ENCODE results near the gene VENTX. TPM values are rescaled to one million over a fixed set of nuclear protein-coding genes. Genes with fewer than 3 reads are reported as not detected.

Gene VENTX
- total and polyA plus RNA-seq, 5 experiments from 2014 or later: not detected

DNA sequence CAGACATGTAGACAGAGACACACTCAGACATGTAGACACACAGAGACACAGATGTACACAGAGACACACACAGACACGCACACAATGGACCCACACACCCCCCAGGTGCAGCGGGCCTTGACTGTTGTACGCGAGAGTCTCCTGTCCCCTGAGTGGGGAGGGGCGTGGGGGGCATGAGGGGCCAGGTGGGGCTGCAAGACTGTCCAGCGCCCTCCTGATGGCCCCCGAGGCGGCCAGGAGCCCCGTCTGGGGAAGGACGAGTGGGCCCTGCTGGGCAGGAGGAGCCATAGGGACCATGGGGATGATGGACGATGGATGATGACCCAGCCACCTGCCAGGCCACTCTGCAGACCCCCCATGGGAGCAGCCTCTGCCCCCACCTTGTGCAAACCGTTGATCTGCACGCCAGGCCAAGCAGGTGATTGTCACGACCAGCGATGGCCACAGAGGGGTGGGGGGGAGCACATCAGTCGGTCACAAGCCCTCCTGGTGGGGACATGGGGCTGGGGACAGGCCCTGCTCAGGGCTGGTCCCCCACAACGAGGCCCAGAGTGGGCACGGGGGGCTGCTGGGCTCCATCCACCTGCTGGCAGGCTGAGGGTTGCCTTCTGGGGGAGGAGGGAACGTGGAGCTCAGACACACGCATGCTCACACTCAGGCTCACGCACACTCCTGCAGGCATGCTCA lies 11.6 kb downstream of the VENTX start:
- Mint-ChIP-seq H3K9me3 (no peaks in the 10 kb centered on the region), H3K4me3 (no peak overlapping the region), H3K4me1 (peaks cover 0 to 8% (median 1%) of the 10 kb centered on the region in 4 donors), H3K36me3 (no peaks in the 10 kb centered on the region), H3K27ac (no peak overlapping the region), H3K27me3 (peaks cover 0 to 16% (median 7%) of the 10 kb centered on the region in 5 donors)
- no peak for ATAC-seq
- DNase-seq: no peak
- POLR2A ChIA-PET: no interaction called here

DNA sequence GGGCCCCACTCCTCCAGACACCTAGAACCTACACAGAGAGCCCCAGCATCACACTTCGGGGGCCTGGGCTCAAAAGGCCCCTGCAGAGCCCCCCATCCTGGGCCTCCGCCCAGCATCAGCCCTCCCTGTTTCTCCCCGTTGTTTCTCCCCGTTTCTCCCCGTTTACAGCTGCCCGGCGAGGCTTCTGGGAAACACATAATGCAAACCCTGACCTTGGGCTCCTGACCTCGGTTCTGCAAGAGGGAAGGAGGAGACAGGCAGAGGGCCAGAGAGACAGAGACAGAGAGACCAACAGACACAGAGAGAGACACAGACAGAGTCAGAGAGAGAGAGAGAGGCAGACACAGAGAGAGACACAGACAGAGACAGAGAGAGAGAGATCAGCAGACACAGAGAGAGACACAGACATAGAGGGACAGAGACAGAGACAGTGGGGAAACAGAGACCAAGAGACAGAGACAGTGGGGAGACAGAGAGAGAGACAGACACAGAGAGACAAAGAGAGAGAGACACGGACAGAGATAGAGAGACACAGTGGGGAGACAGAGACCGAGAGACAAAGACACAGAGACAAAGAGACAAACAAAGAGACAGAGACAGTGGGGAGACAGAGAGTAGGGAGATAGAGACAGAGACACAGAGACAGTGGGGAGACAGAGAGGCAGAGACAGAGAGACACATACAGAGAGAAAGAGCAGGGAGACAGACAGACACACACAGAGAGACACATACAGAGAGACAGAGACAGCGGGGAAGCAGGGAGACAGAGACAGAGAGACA lies 12.5 kb downstream of the VENTX start:
- Mint-ChIP-seq H3K4me3 (no peak overlapping the region), H3K9me3 (no peaks in the 10 kb centered on the region), H3K4me1 (peaks cover 0 to 8% (median 3%) of the 10 kb centered on the region in 4 donors), H3K27ac (peak overlapping the region in 7 of 10 donors; percentile 0 to 96 (median 22)), H3K36me3 (no peaks in the 10 kb centered on the region), H3K27me3 (peaks cover 0 to 14% (median 8%) of the 10 kb centered on the region in 5 donors)
- ATAC-seq: no peak
- no peak for DNase-seq
- POLR2A ChIA-PET: no interaction called here

DNA sequence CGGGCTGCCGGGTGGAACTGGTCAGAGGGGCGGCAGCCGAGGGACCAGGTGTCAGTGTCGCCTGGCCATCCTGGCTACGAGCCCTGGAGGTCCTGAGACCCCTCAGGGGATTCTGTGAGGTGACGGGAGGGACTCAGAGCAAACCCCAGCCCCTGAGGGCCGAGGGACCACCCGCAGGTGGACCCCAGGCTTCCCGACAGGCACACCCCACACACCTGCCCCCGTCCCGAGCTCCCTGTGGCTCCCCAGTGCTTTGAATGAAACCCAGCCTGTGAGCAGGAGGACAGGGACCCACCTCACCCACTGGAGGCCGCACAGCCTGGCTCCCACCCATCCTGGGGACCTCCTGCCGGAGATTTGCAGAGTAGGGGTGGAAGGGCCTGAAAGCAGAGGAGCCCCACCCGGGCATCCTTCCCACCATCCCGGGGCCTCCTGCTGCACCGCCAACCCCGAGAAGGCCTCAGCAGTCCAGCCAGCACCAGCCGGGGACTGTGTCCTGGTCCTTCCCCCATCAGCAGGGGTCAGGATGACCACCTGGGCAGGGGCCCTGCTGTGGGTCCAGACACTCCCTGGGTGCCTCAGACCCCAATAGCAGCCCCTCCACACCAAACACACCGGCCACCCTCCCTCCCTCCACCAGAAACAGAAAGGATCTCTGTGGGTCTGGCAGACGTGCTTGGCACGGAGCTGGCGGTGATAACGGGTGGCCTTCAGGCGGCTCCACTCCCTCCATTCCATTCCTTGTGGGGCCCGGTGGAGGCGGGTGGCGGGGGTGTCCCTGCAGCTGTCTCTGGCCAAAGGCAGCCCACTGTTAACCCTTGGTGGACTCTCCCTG lies 13.9 kb downstream of the VENTX start:
- peak overlapping the region in 1 of 10 donors; percentile 62 for H3K27ac Mint-ChIP-seq
- no peak for DNase-seq
- H3K4me3 Mint-ChIP-seq: no peak overlapping the region
- POLR2A ChIA-PET: no interaction called here
- H3K9me3 Mint-ChIP-seq: no peaks in the 10 kb centered on the region
- ATAC-seq: no peak
- peaks cover 0 to 14% (median 3%) of the 10 kb centered on the region in 5 donors for H3K27me3 Mint-ChIP-seq
- no peaks in the 10 kb centered on the region for H3K36me3 Mint-ChIP-seq
- H3K4me1 Mint-ChIP-seq: peaks cover 0 to 8% (median 3%) of the 10 kb centered on the region in 4 donors

DNA sequence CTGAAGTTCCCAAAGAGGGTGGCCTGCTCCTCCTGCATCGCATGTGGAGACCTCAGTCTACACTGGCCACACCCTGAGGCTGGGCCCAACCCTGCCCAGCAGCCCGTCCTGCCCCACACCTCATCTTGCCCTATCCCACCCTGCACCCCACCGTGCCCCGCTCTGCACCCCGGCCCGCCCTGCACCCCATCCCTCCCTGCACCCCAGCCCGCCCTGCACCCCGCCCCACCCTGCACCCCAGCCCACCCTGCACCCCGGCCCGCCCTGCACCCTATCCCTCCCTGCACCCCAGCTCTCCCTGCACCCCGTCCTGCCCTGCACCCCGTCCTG lies 14.5 kb downstream of the VENTX start:
- POLR2A ChIA-PET: no interaction called here

DNA sequence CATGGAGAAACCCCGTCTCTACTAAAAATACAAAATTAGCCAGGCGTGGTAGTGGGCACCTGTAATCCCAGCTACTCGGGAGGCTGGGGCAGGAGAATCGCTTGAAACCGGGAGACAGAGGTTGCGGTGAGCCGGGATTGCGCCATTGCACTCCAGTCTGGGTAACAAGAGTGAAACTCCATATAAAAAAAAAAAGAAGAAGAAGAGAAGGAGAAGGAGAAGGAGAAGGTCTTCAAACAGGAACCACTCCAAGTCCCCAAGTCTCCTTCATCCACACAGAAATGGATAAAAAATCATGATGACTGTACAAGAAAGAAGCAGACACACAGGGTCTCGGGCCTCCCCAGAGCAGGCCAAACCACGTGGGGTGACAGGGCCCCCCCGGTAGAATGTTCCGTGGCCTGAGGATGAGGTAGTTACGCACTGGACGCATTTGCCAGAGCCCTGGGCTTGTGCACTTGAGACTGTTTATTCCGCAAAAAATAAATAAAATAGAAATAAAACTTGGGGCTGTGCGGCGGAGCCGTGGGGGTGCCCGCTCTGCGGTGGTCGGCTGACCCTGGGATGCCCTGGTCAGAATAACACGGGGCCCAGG lies 15.8 kb downstream of the VENTX start:
- ATAC-seq (no peak), DNase-seq (no peak)
- H3K9me3 Mint-ChIP-seq: no peaks in the 10 kb centered on the region
- peak overlapping the region in 1 of 10 donors; percentile 32 for H3K27ac Mint-ChIP-seq
- POLR2A ChIA-PET: no interaction called here
- H3K4me3 Mint-ChIP-seq: no peak overlapping the region
- H3K36me3 Mint-ChIP-seq: no peaks in the 10 kb centered on the region
- peaks cover 0 to 9% (median 3%) of the 10 kb centered on the region in 5 donors for H3K27me3 Mint-ChIP-seq
- H3K4me1 Mint-ChIP-seq: peaks cover 8 to 19% (median 15%) of the 10 kb centered on the region in 4 donors

More for the DNA sequence above, 14.5 kb downstream of the VENTX start:
- Mint-ChIP-seq H3K9me3 (no peaks in the 10 kb centered on the region), H3K27ac (no peak overlapping the region), H3K4me1 (peaks cover 0 to 8% (median 6%) of the 10 kb centered on the region in 4 donors), H3K27me3 (peaks cover 0 to 12% (median 3%) of the 10 kb centered on the region in 5 donors), H3K4me3 (no peak overlapping the region), H3K36me3 (no peaks in the 10 kb centered on the region)
- DNase-seq (no peak), ATAC-seq (no peak)

DNA sequence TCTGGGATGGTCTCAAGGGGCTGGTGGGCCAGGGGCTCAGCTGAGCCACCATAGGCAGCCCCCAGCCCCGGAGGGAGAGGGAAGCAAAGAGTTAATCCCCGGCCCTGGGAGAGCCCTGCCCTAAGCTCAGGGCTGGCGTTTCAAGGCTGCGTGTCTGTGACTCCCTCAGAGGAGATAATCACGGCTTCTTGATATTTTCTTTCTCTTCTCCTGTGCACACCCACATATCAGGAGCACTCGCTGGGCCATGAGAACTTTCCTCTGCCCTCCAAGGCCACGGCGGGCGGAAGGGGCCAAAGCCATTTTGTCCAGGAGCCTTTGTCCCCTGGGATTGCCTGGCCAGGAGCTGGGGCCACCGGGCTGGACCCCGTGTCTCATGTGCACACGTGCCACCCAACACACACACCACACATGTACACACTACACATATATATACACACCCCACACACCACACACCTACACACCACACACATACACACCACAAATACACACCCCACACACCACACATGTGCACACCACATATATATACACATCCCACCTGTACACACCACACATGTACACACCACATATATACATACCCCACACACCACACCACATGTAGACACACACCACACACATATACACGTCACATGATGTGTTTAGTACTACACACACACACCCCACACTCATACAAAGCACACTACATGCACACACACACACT lies 16.9 kb downstream of the VENTX start:
- ATAC-seq (no peak), DNase-seq (no peak)
- H3K27me3 Mint-ChIP-seq: peaks cover 0 to 9% (median 3%) of the 10 kb centered on the region in 5 donors
- H3K27ac Mint-ChIP-seq: peak overlapping the region in 7 of 10 donors; percentile 3 to 71 (median 50)
- H3K36me3 Mint-ChIP-seq: no peaks in the 10 kb centered on the region
- H3K4me3 Mint-ChIP-seq: no peak overlapping the region
- POLR2A ChIA-PET: no interaction called here
- H3K9me3 Mint-ChIP-seq: no peaks in the 10 kb centered on the region
- H3K4me1 Mint-ChIP-seq: peaks cover 12 to 27% (median 23%) of the 10 kb centered on the region in 4 donors

DNA sequence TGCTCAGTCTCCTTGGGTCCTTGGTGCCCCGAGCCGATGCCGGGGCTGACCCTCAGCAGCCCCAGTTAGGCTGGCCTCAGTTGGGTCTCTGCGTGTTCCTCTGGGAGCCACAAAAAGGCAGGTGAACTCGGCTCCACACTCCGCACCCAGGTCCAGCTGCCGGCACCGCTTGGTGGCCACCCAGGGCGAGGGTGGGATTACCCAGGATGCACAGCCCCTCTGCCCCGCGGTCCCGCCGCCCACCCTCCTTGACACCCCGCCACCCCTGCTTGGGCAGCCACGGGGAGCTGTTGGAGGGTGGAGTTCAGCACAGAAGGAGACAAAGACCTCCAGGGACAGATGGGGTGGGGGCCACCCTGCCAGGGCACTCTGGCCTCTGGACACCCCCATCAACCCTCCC lies 17.7 kb downstream of the VENTX start:
- peak overlapping the region in 1 of 10 donors; percentile 3 for H3K27ac Mint-ChIP-seq
- H3K27me3 Mint-ChIP-seq: peaks cover 0 to 4% (median under 1%) of the 10 kb centered on the region in 5 donors
- no peak for ATAC-seq
- DNase-seq: no peak
- POLR2A ChIA-PET: interaction anchor here (0.9 kb wide), 1 partner anchor 9 kb away, joined by 3 read pairs; no protein-coding TSS in a partner anchor
- H3K4me1 Mint-ChIP-seq: peaks cover 11 to 34% (median 31%) of the 10 kb centered on the region in 4 donors
- no peaks in the 10 kb centered on the region for H3K9me3 Mint-ChIP-seq
- H3K4me3 Mint-ChIP-seq: no peak overlapping the region
- no peaks in the 10 kb centered on the region for H3K36me3 Mint-ChIP-seq

DNA sequence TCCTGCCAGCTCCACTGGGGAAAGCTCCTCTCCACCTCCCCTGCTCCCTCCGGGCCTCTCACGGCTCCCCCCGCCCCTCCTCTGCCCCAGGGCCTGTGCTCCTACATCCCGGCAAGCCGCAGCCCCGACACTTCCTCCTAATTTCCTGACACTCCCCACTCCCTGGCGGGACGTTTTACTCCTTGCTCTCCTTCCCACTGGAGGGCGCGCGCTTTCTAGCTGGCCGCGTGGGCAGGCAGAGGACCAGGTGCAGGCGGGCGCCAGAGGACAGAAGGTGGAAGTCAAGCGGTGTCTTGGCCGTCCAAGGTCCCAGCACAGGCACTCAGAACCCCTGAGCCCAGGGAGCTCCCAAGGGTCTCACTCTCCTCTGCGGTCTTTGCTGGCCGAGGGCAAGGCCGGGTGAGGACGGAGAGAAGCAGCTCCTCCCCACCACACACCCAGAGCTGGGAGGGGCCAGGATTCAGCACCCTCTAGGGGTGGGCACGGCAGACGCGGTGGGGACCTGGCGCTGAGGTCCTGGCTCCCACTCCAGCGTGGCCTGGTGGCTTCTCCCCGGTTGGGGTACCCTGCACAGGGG lies 19.9 kb downstream of the VENTX start:
- H3K27ac Mint-ChIP-seq: peak overlapping the region in 8 of 10 donors; percentile 72 to 89 (median 82)
- DNase-seq: peak in 4 of 10 donors; percentile 35 to 43 (median 37)
- H3K36me3 Mint-ChIP-seq: no peaks in the 10 kb centered on the region
- peak overlapping the region; percentile 18 to 75 (median 62) for H3K4me3 Mint-ChIP-seq
- peak in 1 of 2 donors; percentile 24 for ATAC-seq
- H3K4me1 Mint-ChIP-seq: peaks cover 8 to 49% (median 43%) of the 10 kb centered on the region in 4 donors
- POLR2A ChIA-PET: interaction anchor here (1.1 to 1.2 kb wide), 2 partner anchors 18 to 50 kb away, joined by 3 to 7 read pairs; no protein-coding TSS in a partner anchor
- no peaks in the 10 kb centered on the region for H3K9me3 Mint-ChIP-seq
- peaks cover 0 to 1% (median 0%) of the 10 kb centered on the region in 5 donors for H3K27me3 Mint-ChIP-seq

DNA sequence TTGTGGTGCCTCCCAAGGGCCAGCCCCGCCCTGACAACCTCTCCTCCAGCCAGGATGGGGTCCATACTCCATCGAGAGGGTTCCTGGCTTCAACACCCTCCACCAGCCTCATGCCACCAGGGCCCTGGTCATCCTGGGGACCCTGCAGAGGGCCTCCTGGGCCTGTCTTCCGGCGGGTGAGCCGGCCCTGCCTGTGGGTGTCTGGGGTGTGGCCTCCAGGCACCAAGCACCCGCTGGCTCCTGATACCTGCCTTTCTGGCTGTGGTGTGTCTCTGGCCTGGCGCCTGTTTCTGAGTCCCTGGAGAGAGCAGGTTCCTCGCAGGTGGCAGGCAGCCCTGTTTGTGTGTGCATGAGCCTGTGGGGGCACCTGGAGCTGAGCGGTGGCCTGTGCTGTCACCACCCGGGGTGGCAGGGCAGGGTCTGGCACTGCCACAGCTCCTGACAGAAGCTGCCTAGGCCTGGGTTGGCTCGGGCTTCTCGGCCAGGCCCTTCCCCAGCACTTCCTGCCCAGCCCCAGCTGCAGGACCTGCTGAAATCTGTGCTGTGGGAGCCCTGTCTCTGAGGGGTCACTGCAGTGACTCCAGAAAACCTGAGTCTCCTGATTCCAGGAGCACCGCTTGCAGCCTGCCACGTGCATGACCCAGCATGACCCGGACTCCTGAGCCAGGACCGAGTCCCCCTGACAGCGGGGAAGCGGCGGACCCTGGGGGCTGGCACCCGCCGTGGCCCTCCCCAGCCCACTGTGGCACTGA lies 20.6 kb downstream of the VENTX start:
- peaks cover 8 to 56% (median 46%) of the 10 kb centered on the region in 4 donors for H3K4me1 Mint-ChIP-seq
- H3K27ac Mint-ChIP-seq: peak overlapping the region in 9 of 10 donors; percentile 31 to 87 (median 73)
- peaks cover 0 to 1% (median 0%) of the 10 kb centered on the region in 5 donors for H3K27me3 Mint-ChIP-seq
- DNase-seq (peak in 3 of 10 donors; percentile 32 to 39 (median 36)), ATAC-seq (peak; percentile 2 to 5)
- no peaks in the 10 kb centered on the region for H3K36me3 Mint-ChIP-seq
- POLR2A ChIA-PET: interaction anchor here (1.1 to 1.7 kb wide), 5 partner anchors 11 to 50 kb away, joined by 3 to 7 read pairs (median 3); no protein-coding TSS in a partner anchor
- H3K9me3 Mint-ChIP-seq: no peaks in the 10 kb centered on the region
- peak overlapping the region in 8 of 10 donors; percentile 19 to 75 (median 62) for H3K4me3 Mint-ChIP-seq

DNA sequence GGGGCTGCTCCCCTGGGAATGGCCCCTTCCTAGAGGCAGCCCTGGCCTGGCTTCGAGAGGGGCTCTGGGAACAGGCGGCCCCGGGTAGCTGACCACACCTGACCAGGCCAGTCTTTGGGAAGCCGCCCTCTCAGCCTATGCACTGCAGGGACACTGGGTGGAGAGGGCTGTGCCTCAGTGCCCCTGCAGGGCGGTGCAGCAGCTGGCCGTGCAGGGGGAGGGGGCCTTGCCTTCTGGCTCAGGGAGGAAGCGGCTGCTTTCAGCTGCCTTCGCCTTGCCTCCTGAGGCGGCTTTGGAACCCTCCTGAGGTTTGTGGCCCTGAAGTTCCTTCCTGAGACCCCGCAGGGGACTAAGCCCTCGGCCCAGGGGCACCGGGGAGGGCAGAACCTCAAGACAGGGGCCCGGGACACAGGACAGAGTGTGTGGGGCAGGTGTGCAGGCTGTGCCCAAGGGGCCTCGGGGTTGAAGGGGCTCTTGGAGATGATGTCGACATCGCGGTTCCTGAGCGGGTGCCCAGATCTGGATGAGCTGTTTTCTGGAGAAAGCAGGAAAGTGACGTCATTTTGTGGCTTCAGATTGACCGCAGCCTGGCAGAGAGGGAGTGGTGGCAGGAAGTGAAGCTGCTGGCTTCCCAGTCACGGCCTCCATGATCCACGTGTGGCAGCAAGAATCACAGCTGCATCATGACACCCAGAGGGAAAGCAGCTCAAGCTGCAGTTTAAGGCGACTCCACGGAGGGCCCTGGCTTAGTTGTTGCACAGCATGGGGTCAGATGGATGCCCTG lies 21.4 kb downstream of the VENTX start:
- Mint-ChIP-seq H3K9me3 (no peaks in the 10 kb centered on the region), H3K4me3 (peak overlapping the region; percentile 43 to 92 (median 76)), H3K4me1 (peaks cover 10 to 61% (median 51%) of the 10 kb centered on the region in 4 donors), H3K36me3 (no peaks in the 10 kb centered on the region), H3K27me3 (peaks cover 0 to 1% (median 0%) of the 10 kb centered on the region in 5 donors), H3K27ac (peak overlapping the region; percentile 74 to 99 (median 96))
- ATAC-seq (peak; percentile 31 to 32), DNase-seq (peak; percentile 37 to 84 (median 65))
- POLR2A ChIA-PET: interaction anchor here (0.7 to 1.7 kb wide), 4 partner anchors 10 to 49 kb away, joined by 3 to 6 read pairs (median 3); no protein-coding TSS in a partner anchor
